Hepatocyte (in vitro differentiated cells): ENCODE results near the gene FCAMR.

ENCODE experiments used
- EZH2 ChIP-seq: fragments of 200-600 bp; sonication (generic); IDR thresholded peaks from 2 replicates; pipeline ENCODE4 v1.6.1; 2016; ENCODE audit warnings: antibody characterized with exemption, mild to moderate bottlenecking, borderline replicate concordance
- EZH2phosphoT487 ChIP-seq: fragments of 200-600 bp; sonication (generic); IDR thresholded peaks from one replicate; pipeline ENCODE4 v1.6.1; 2018; ENCODE audit warnings: antibody characterized with exemption, mild to moderate bottlenecking, low read depth, moderate library complexity; ENCODE audit not compliant: unreplicated experiment, severe bottlenecking
- TF ChIP-seq, protein P1 (sequence below): fragments of 200-600 bp; sonication (generic); IDR thresholded peaks from 2 replicates; pipeline ENCODE4 v1.5.1; 2016; ENCODE audit warnings: antibody characterized with exemption, mild to moderate bottlenecking; ENCODE audit not compliant: poor library complexity

DNA sequence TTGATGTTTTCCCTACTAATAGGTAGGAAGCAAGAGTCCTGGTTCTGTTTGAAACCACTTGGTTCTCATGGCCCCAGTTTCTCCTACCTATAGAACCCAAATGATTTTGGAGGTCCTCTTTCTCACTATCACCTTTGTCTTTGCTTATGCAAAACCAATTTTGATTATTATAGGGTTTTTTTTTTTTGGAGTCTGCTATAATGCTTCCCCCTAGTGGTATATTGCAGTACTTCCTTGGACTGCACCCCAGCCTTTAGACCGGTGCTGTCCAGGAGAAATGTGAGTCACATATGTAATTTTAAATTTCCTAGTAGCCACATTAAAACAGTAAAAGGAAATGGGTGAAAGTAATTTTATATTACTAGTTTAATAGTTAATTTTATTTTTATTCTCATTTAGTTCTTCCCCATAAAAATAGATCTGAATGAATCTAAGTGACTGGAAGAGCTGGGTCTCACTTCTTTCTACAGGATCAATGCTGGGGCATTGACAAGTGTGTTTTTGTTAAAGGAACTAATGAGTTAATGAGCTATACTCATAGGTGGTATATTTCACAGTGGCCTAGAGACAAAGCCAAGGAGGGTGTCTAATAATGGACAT lies 59.1 kb downstream of the FCAMR start:
- TF ChIP-seq, protein P1, sequence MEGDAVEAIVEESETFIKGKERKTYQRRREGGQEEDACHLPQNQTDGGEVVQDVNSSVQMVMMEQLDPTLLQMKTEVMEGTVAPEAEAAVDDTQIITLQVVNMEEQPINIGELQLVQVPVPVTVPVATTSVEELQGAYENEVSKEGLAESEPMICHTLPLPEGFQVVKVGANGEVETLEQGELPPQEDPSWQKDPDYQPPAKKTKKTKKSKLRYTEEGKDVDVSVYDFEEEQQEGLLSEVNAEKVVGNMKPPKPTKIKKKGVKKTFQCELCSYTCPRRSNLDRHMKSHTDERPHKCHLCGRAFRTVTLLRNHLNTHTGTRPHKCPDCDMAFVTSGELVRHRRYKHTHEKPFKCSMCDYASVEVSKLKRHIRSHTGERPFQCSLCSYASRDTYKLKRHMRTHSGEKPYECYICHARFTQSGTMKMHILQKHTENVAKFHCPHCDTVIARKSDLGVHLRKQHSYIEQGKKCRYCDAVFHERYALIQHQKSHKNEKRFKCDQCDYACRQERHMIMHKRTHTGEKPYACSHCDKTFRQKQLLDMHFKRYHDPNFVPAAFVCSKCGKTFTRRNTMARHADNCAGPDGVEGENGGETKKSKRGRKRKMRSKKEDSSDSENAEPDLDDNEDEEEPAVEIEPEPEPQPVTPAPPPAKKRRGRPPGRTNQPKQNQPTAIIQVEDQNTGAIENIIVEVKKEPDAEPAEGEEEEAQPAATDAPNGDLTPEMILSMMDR: peak; percentile 83
- TF ChIP-seq EZH2phosphoT487 (no peak), EZH2 (no peak)
